B cell (primary cell): ENCODE measurements around the gene BTK.

Experiments
- CTCF ChIP-seq: fragments of 200-600 bp; IDR thresholded peaks from one replicate; pipeline ENCODE4 v1.8.0; 2022; ENCODE audit warnings: antibody characterized with exemption, mild to moderate bottlenecking
- EZH2 ChIP-seq: IDR thresholded peaks from 2 replicates; pipeline ENCODE4 v1.6.1; 2012; ENCODE audit warnings: borderline replicate concordance, low read depth, mild to moderate bottlenecking, moderate library complexity, low read length; ENCODE audit not compliant: insufficient read depth, poor library complexity, severe bottlenecking

GRCh38 chrX:101416691-101417090 is 30.7 kb upstream of the BTK start:
- TF ChIP-seq CTCF (no peak), EZH2 (no peak)
